H1 (cell line): Measurements from ENCODE around the gene CFAP221. TPM values are rescaled to one million over a fixed set of nuclear protein-coding genes. Genes with fewer than 3 reads are reported as not detected.

ENCODE experiments used
- CTCF ChIA-PET: fragments of 300-600 bp; sonication (Branson Sonifier 250); formaldehyde crosslinking; loops from one replicate; lab custom pipeline; 2021; ENCODE audit not compliant: partially characterized antibody; lab: Charles Lee
- POLR2A ChIA-PET: fragments of 300-600 bp; sonication (Branson Sonifier 250); formaldehyde crosslinking; loops from one replicate; lab custom pipeline; 2021; ENCODE audit warnings: inconsistent platforms; ENCODE audit not compliant: partially characterized antibody; lab: Charles Lee
- DNase-seq, 2 experiments: peaks; one replicate each; pipeline versions ENCODE4 v3.0.0 to v3.0.0-alpha.2; 2010 to 2022; ENCODE audit warnings: low spot score in 2 of 2, low read depth in 1 of 2, mixed read lengths in 1 of 2
- FAIRE-seq: peaks from 2 replicates; lab custom pipeline; 2011; peaks lifted over from hg19 to GRCh38; lab: Jason Lieb, UNC
- H2AFZ ChIP-seq: 2 replicates; pipeline ENCODE4 v1.8.1; 2012; ENCODE audit warnings: low read length, inconsistent platforms
- H2AK5ac ChIP-seq: 2 replicates; pipeline ENCODE4 v1.6.1; 2013; ENCODE audit warnings: low read depth, low read length
- H2BK120ac ChIP-seq: replicated peaks from 2 replicates; pipeline ENCODE3; 2013; ENCODE audit warnings: low read depth, low read length, inconsistent platforms
- H2BK12ac ChIP-seq: 2 replicates; pipeline ENCODE4 v1.6.1; 2013; ENCODE audit warnings: low read depth, low read length
- H2BK15ac ChIP-seq: 2 replicates; pipeline ENCODE4 v1.6.1; 2013; ENCODE audit warnings: low read length
- H2BK20ac ChIP-seq: 2 replicates; pipeline ENCODE4 v1.6.1; 2013; ENCODE audit warnings: low read length
- H2BK5ac ChIP-seq: 2 replicates; pipeline ENCODE4 v1.6.1; 2013; ENCODE audit warnings: low read depth, low read length
- H3K14ac ChIP-seq: 2 replicates; pipeline ENCODE4 v1.6.1; 2013; ENCODE audit warnings: inconsistent platforms; ENCODE audit not compliant: insufficient read length
- H3K18ac ChIP-seq: 2 replicates; pipeline ENCODE4 v1.6.1; 2013; ENCODE audit warnings: low read length; ENCODE audit errors: extremely low read depth
- H3K23ac ChIP-seq: 2 replicates; pipeline ENCODE4 v1.6.1; 2013; ENCODE audit warnings: inconsistent platforms; ENCODE audit not compliant: insufficient read length
- H3K23me2 ChIP-seq: 2 replicates; pipeline ENCODE4 v1.6.1; 2013; ENCODE audit warnings: low read depth, low read length
- H3K27ac ChIP-seq: 2 replicates; pipeline ENCODE4 v1.6.1; 2011; ENCODE audit warnings: low read depth, low read length, inconsistent platforms
- H3K27me3 ChIP-seq, 4 experiments: replicated peaks in 1 of 4; 1 replicate in 1 of 4; 2 replicates in 3 of 4; pipeline versions ENCODE4 v1.6.1 to v1.8.1; 2011 to 2013; ENCODE audit warnings: low read length in 3 of 4, mild to moderate bottlenecking in 3 of 4, inconsistent platforms in 2 of 4, mixed read lengths in 2 of 4, moderate library complexity in 1 of 4; ENCODE audit not compliant: control insufficient read depth in 3 of 4, insufficient read depth in 3 of 4; ENCODE audit errors: extremely low read depth in 1 of 4
- H3K36me3 ChIP-seq, 4 experiments: 2 replicates each; pipeline versions ENCODE4 v1.6.1 to v1.8.1; 2011 to 2013; ENCODE audit warnings: mild to moderate bottlenecking in 4 of 4, low read length in 3 of 4, moderate library complexity in 2 of 4, control low read depth in 1 of 4, inconsistent platforms in 1 of 4; ENCODE audit not compliant: insufficient read depth in 4 of 4, control insufficient read depth in 2 of 4
- H3K4ac ChIP-seq: replicated peaks from 2 replicates; pipeline ENCODE3; 2013; ENCODE audit warnings: low read length, low read depth, mixed read lengths, inconsistent platforms; ENCODE audit not compliant: insufficient read length
- H3K4me1 ChIP-seq, 4 experiments: replicated peaks in 1 of 4; 1 replicate in 1 of 4; 2 replicates in 3 of 4; pipeline versions ENCODE4 v1.6.1 to v1.8.1; 2011 to 2013; ENCODE audit warnings: low read length in 3 of 4, inconsistent platforms in 2 of 4, mixed read lengths in 1 of 4; ENCODE audit not compliant: insufficient read depth in 4 of 4, control insufficient read depth in 3 of 4
- H3K4me2 ChIP-seq, 2 experiments: 2 replicates each; pipeline versions ENCODE4 v1.6.1 to v1.8.1; 2011 to 2013; ENCODE audit warnings: low read depth in 2 of 2, low read length in 2 of 2, control low read depth in 1 of 2, inconsistent platforms in 1 of 2, mild to moderate bottlenecking in 1 of 2; ENCODE audit not compliant: insufficient read depth in 1 of 2
- H3K4me3 ChIP-seq, 4 experiments: fragments of 200-600, 300-600 bp in 1 of 4; sonication (generic), shearing (Covaris generic), sonication (Bioruptor Twin) in 1 of 4; 2 replicates each; pipeline versions ENCODE4 v1.5.1 to v1.8.1; 2011 to 2016; ENCODE audit warnings: low read length in 4 of 4, low read depth in 3 of 4, control low read depth in 2 of 4, inconsistent platforms in 2 of 4, mild to moderate bottlenecking in 2 of 4, mixed read lengths in 1 of 4, moderate library complexity in 1 of 4; ENCODE audit not compliant: insufficient read depth in 2 of 4; ENCODE audit errors: extremely low read depth in 1 of 4
- H3K56ac ChIP-seq: replicated peaks from 2 replicates; pipeline ENCODE3; 2013; ENCODE audit warnings: low read depth, mild to moderate bottlenecking, mixed read lengths, low read length, inconsistent platforms; ENCODE audit not compliant: insufficient read length
- H3K79me1 ChIP-seq: 2 replicates; pipeline ENCODE4 v1.6.1; 2013; ENCODE audit warnings: low read depth, low read length, control low read depth
- H3K79me2 ChIP-seq, 2 experiments: 2 replicates each; pipeline versions ENCODE4 v1.6.1 to v1.8.1; 2012 to 2013; ENCODE audit warnings: low read length in 2 of 2, mild to moderate bottlenecking in 2 of 2, inconsistent platforms in 1 of 2; ENCODE audit not compliant: insufficient read depth in 2 of 2, control insufficient read depth in 1 of 2
- H3K9ac ChIP-seq, 4 experiments: replicated peaks in 1 of 4; 1 replicate in 1 of 4; 2 replicates in 3 of 4; pipeline versions ENCODE4 v1.6.1 to v1.8.1; 2011 to 2013; ENCODE audit warnings: low read depth in 3 of 4, low read length in 3 of 4, control low read depth in 2 of 4, mild to moderate bottlenecking in 2 of 4, moderate library complexity in 2 of 4, inconsistent platforms in 1 of 4; ENCODE audit errors: extremely low read depth in 1 of 4
- H3K9me3 ChIP-seq, 2 experiments: 2 replicates each; pipeline versions ENCODE4 v1.6.1 to v1.8.1; 2012 to 2013; ENCODE audit warnings: mild to moderate bottlenecking in 2 of 2, moderate library complexity in 2 of 2, control low read depth in 1 of 2, inconsistent platforms in 1 of 2, low read depth in 1 of 2, low read length in 1 of 2, mixed read lengths in 1 of 2; ENCODE audit not compliant: insufficient read depth in 2 of 2
- H4K20me1 ChIP-seq, 2 experiments: replicated peaks in 1 of 2; 2 replicates each; pipeline versions ENCODE3 to v1.8.1; 2011 to 2013; ENCODE audit warnings: inconsistent platforms in 2 of 2, low read length in 2 of 2, mild to moderate bottlenecking in 1 of 2; ENCODE audit not compliant: insufficient read depth in 2 of 2, control insufficient read depth in 1 of 2
- H4K5ac ChIP-seq: 2 replicates; pipeline ENCODE4 v1.6.1; 2013; ENCODE audit warnings: low read length, low read depth, mixed read lengths, inconsistent platforms; ENCODE audit not compliant: insufficient read length
- H4K8ac ChIP-seq: 2 replicates; pipeline ENCODE4 v1.8.0; 2013; ENCODE audit warnings: mild to moderate bottlenecking, moderate library complexity, low read length, inconsistent platforms; ENCODE audit not compliant: insufficient read depth; ENCODE audit errors: extremely low read depth
- H4K91ac ChIP-seq: replicated peaks from 2 replicates; pipeline ENCODE3; 2013; ENCODE audit warnings: low read length, mixed read lengths, inconsistent platforms; ENCODE audit not compliant: insufficient read length
- CHD1 ChIP-seq: IDR thresholded peaks from 2 replicates; pipeline ENCODE4 v1.6.1; 2012; ENCODE audit warnings: low read depth, low read length, improper control_type of control experiment
- CREB1 ChIP-seq: IDR thresholded peaks from 2 replicates; pipeline ENCODE4 v1.6.1; 2012; ENCODE audit warnings: inconsistent platforms
- CTBP2 ChIP-seq: IDR thresholded peaks from 2 replicates; pipeline ENCODE4 v1.7.0; 2011; ENCODE audit warnings: borderline replicate concordance, mild to moderate bottlenecking, moderate library complexity, mixed read lengths, low read length; ENCODE audit not compliant: insufficient read depth, insufficient read length
- CTCF ChIP-seq, 3 experiments: IDR thresholded peaks; 1 replicate in 2 of 3; 2 replicates in 1 of 3; pipeline versions ENCODE4 v1.5.1 to v1.6.1; 2011; ENCODE audit warnings: low read length in 3 of 3, mild to moderate bottlenecking in 3 of 3, inconsistent platforms in 2 of 3, low read depth in 1 of 3, moderate library complexity in 1 of 3; ENCODE audit not compliant: insufficient read depth in 1 of 3; ENCODE audit errors: control extremely low read depth in 1 of 3
- JUND ChIP-seq: IDR thresholded peaks from 2 replicates; pipeline ENCODE4 v1.6.1; 2011; ENCODE audit warnings: mild to moderate bottlenecking, improper control_type of control experiment, low read length
- KDM4A ChIP-seq: IDR thresholded peaks from one replicate; pipeline ENCODE4 v1.7.1; 2012; ENCODE audit warnings: low read depth, mild to moderate bottlenecking, moderate library complexity, low read length, inconsistent platforms; ENCODE audit not compliant: severe bottlenecking
- NRF1 ChIP-seq: IDR thresholded peaks from 2 replicates; pipeline ENCODE4 v1.6.1; 2011; ENCODE audit warnings: mild to moderate bottlenecking, low read depth, low read length, improper control_type of control experiment
- SIN3A ChIP-seq, 2 experiments: IDR thresholded peaks in 1 of 2; conservative IDR thresholded peaks in 1 of 2; 2 replicates each; pipeline ENCODE4 v1.6.1; 2011 to 2012; ENCODE audit warnings: low read length in 2 of 2, improper control_type of control experiment in 1 of 2, low read depth in 1 of 2, mild to moderate bottlenecking in 1 of 2
- SIRT6 ChIP-seq: IDR thresholded peaks from one replicate; pipeline ENCODE4 v1.7.1; 2012; ENCODE audit warnings: low read length, inconsistent platforms
- SP1 ChIP-seq: IDR thresholded peaks from 2 replicates; pipeline ENCODE4 v1.6.1; 2011; ENCODE audit warnings: low read depth, low read length
- TAF1 ChIP-seq: IDR thresholded peaks from 2 replicates; pipeline ENCODE4 v1.6.1; 2011; ENCODE audit warnings: mild to moderate bottlenecking, low read depth, low read length
- YY1 ChIP-seq: IDR thresholded peaks from 2 replicates; pipeline ENCODE4 v1.6.1; 2011; ENCODE audit warnings: low read depth, mild to moderate bottlenecking, low read length
- WGBS, 2 experiments: shearing (Covaris generic) in 1 of 2; methylation state at CpG; one replicate each; pipeline versions ENCODE4 v1.1.6 to v1.1.7; 2013 to 2015; ENCODE audit warnings: low lambda C conversion rate in 2 of 2, mixed read lengths in 2 of 2, inconsistent platforms in 1 of 2, low coverage in 1 of 2, missing lambda C conversion rate in 1 of 2; ENCODE audit not compliant: insufficient replicate concordance in 2 of 2, insufficient coverage in 1 of 2, insufficient read length in 1 of 2; ENCODE audit errors: extremely low coverage in 1 of 2, missing lambda C conversion rate in 1 of 2; 5-methylcytosine and 5-hydroxymethylcytosine counted together
- polyA plus RNA-seq, 7 experiments: library from polyadenylated mRNA; depleted of rRNA in 3 of 7; stranded (reverse) in 5 of 7; unstranded in 2 of 7; fragments of >200 nt in 5 of 7; fragments of 200-250 nt in 2 of 7; gene quantifications; 1 replicate in 5 of 7; 2 replicates in 1 of 7; 4 replicates in 1 of 7; pipeline versions ENCODE4 v1.2.1 to v1.2.3, GENCODE V29; 2011 to 2013; ENCODE audit warnings: missing spikeins in 2 of 7, mixed read lengths in 2 of 7
- total RNA-seq: library from RNA; stranded (reverse); fragmentation: NEBNext Ultra II Directional; extraction: Animal tissue kit (Norgen Biotek cat#: 25700); gene quantifications from 2 replicates; pipeline ENCODE4 v1.2.1, GENCODE V29; 2021

CFAP221 gene
- total and polyA plus RNA-seq, 2 of the 8 experiments (the other 6 are each of a cell fraction or from before 2014, with no cell fraction given) = 0.14 to 0.71 TPM

GRCh38 chr2:119691189-119691588, 146.9 kb downstream of the CFAP221 start:
- H4K5ac ChIP-seq = no peak overlapping the region
- DNase-seq = no peak
- TF ChIP-seq CHD1 = no peak
- no peak for TF ChIP-seq JUND
- TF ChIP-seq YY1 = no peak
- TF ChIP-seq CTCF (IDR thresholded peaks at IDR 0.05; ENCODE audit: control extremely low read depth in 1 of 3, insufficient read depth in 1 of 3, low read depth in 1 of 3, low read length in 3 of 3) = no peak
- no peak for TF ChIP-seq KDM4A
- TF ChIP-seq CTBP2 = no peak
- no peak for TF ChIP-seq SP1
- no peak for TF ChIP-seq TAF1
- no peak for TF ChIP-seq SIRT6
- no peak for TF ChIP-seq SIN3A (conservative IDR thresholded peaks at IDR 0.05 in 1 of 2, IDR thresholded peaks at IDR 0.05 in 1 of 2; ENCODE audit: low read depth in 1 of 2, low read length in 2 of 2)
- no peak for TF ChIP-seq CREB1
- no peak for TF ChIP-seq NRF1

More at GRCh38 chr2:119691189-119691588, 146.9 kb downstream of the CFAP221 start:
- Histone ChIP-seq H3K79me2 (no peaks in the 10 kb centered on the region), H2AK5ac (no peak overlapping the region), H3K27ac (no peak overlapping the region), H3K9me3 (no peaks in the 10 kb centered on the region), H3K23ac (no peak overlapping the region), H3K56ac (no peak overlapping the region), H3K18ac (no peak overlapping the region), H4K8ac (no peak overlapping the region), H4K20me1 (peaks cover 0 to 7% of the 10 kb centered on the region in 2 experiments), H3K23me2 (peaks cover 7% of the 10 kb centered on the region), H2BK5ac (no peak overlapping the region), H2BK20ac (no peak overlapping the region), H3K14ac (no peak overlapping the region), H3K4ac (no peak overlapping the region), H4K91ac (no peak overlapping the region), H3K36me3 (no peaks in the 10 kb centered on the region; a peak in 3 of 8 replicates), H3K27me3 (no peaks in the 10 kb centered on the region), H2BK15ac (no peak overlapping the region), H3K4me2 (no peak overlapping the region), H3K4me3 (no peak overlapping the region), H2BK120ac (no peak overlapping the region), H3K79me1 (no peaks in the 10 kb centered on the region; the same call in 1 of the 2 replicates), H3K9ac (no peak overlapping the region), H3K4me1 (peaks cover 4 to 22% (median 8%) of the 10 kb centered on the region in 4 experiments), H2BK12ac (0 out of 2 replicates have a peak overlapping the region, but pooled peaks have one; percentile 23), H2AFZ (no peak overlapping the region)
- 93% methylated on average over 7 of the region's 7 CpGs; no CpG with 5 or more reads in 1 of the 2 experiments for WGBS, 2 experiments
- no peak for FAIRE-seq
- ChIA-PET CTCF (interaction anchor here (1.0 to 2.0 kb wide), 4 partner anchors 9 to 49 kb away, joined by 3 to 7 read pairs (median 4); no protein-coding TSS in a partner anchor), POLR2A (interaction anchor here (1.4 to 3.4 kb wide), 2 partner anchors 9 to 69 kb away, joined by 3 to 28 read pairs; partner anchors contain the start of gene PTPN4)
